Measurements from ENCODE around the gene KIF26B.

- no peak for TF ChIP-seq USF2 (IDR thresholded peaks at IDR 0.05)
- TF ChIP-seq CTCF (IDR thresholded peaks at IDR 0.05), result no peak
- TF ChIP-seq CEBPB (IDR thresholded peaks at IDR 0.05), result no peak
- TF ChIP-seq HES2 (IDR thresholded peaks at IDR 0.05), result no peak
- no peak for TF ChIP-seq POLR2A (IDR thresholded peaks at IDR 0.05; ENCODE audit: low read length)
- no peak for TF ChIP-seq REST (IDR thresholded peaks at IDR 0.05)
- no peak for TF ChIP-seq RCOR1 (IDR thresholded peaks at IDR 0.05; ENCODE audit: low read depth, low read length)
- no peak for TF ChIP-seq POLR2AphosphoS2 (conservative IDR thresholded peaks at IDR 0.05; ENCODE audit: low read length)
- TF ChIP-seq ZSCAN20 (CRISPR knock-in tag; IDR thresholded peaks at IDR 0.05), result no peak
- no peak for TF ChIP-seq MAX (IDR thresholded peaks at IDR 0.05)
- TF ChIP-seq EHF (CRISPR knock-in tag; IDR thresholded peaks at IDR 0.05), result no peak
- TF ChIP-seq EP300 (IDR thresholded peaks at IDR 0.05), result no peak
- TF ChIP-seq ESRRA (IDR thresholded peaks at IDR 0.05; ENCODE audit: borderline replicate concordance, low read length), result no peak
- no peak for TF ChIP-seq PBX3 (IDR thresholded peaks at IDR 0.05)
Observed at GRCh38 chr1:245717611-245718010, 562.8 kb downstream of the KIF26B start.

Data from A549 (cell line).